IPS-NIHi11 (cell line): Measurements from ENCODE around the gene BCHE.
"Not testable (repeated sequence)": the region's sequence is repeated elsewhere in the genome, so short reads cannot be mapped to it uniquely, and the experiment has no call there.

Source experiments
- DNase-seq: peaks from one replicate; pipeline ENCODE4 v3.0.0; 2012; ENCODE audit warnings: mixed read lengths, low spot score

The BCHE gene

DNA sequence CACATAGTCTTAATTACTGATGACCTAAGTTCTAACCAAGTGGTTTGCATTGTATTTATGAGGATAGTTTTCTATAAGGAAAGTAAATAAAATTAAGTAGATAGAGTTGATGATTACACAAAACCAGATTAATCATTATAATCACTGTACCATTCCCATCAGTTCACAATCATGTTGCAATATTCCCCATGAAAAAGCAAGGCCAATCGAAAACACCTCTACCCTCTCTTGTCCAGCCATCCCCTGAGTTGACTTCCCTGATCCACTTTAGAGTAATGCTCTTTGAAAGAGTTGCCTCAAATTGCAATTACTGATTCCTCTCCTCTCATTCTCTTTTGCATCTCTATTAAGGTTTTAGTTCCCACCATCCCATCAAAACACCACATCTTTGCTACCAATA is 21.0 kb downstream of the BCHE start:
- DNase-seq = no peak

DNA sequence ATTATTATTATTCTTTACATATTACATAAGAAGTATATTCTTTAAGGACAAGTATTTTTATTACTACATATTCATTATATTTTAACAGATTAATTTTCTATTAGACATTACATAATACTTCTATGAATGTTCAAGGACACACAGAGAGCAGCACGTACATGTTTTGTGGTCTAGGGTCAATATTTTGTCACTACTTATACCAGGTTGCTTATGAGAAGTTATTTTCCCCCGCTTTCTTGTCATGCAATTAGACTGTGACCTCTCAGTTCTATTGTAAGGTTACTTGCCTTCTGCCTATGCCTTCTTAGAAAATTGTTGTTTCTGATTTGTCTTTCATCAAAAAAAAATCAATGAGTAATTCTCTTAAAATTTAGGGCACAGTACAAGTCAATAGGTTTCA is 21.5 kb downstream of the BCHE start:
- no peak for DNase-seq

- DNase-seq = no peak
Measured at GRCh38 chr3:165814380-165814779, 22.8 kb downstream of the BCHE start.

DNA sequence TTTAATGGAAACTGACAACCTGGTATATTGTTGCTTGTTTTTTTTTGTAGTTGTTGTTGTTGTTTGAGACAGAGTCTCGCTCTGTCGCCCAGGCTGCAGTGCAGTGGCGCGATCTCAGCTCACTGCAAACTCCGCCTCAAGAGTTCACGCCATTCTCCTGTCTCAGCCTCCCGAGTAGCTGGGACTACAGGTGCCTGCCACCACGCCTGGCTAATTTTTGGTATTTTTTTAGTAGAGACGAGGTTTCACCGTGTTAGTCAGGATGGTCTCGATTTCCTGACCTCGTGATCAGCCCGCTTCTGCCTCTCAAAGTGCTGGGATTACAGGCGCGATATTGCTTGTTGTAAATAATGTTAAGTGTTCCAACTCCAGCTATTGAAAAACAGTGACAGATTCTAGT is 29.3 kb downstream of the BCHE start:
- not testable (repeated sequence) for DNase-seq

- no peak for DNase-seq
Measured at GRCh38 chr3:165805946-165806561, 31.2 kb downstream of the BCHE start.

DNA sequence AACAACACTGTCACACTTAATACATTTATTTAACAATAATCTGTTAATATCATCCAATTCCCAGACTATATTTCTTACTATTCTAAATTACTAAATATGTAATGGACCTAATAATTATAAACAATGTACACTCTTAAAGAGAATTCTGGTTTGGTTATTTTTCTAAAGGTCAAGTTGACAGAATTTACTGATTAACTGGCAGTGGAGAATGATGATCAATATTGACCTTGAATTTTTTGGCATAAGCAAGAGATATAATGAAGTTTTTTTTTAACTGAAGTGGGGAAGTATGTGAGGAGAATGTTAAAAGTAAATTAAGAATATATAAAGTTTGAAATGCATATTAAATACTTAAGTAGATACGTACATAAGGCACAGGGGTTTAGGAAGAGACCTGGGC is 33.8 kb downstream of the BCHE start:
- no peak for DNase-seq

DNA sequence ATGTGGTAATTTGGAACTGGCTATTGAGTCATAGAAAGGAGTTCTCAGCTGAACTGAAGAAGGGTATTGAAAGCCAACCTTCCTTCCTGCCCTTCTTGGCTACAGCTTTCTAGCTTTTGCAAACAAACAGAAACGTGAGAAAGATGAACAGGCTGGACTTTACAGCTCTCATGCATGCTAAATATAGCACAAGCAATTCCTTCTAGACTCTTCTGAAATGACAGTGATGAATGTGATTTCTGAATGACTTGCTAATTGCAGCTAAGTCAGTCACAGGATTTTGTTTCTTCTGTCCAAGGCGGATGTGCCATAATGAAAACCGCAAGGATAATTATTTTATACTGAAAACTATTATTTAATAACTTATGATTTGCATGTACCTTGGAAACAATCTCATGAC is 36.3 kb downstream of the BCHE start:
- no peak for DNase-seq

DNA sequence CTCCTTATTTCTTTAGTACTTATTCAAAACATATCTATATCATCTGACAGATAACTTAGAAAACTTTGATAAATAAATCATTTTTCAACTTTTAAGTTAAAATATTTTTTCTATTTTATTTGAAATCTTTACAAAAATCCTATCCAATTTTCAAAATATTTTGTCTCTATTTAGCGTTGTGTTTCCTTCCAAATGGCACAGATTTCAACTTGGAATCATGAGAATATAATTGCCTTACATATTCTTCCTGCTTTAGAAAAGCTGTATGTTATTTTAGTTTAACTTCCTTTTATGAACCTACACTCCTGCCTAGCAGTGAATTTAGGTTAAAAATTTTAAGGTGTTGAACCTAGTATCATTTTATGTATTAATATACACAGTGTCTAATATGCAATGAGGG is 38.2 kb downstream of the BCHE start:
- DNase-seq = no peak

- DNase-seq = no peak
Measured at GRCh38 chr3:165797551-165797950, 39.7 kb downstream of the BCHE start.

DNA sequence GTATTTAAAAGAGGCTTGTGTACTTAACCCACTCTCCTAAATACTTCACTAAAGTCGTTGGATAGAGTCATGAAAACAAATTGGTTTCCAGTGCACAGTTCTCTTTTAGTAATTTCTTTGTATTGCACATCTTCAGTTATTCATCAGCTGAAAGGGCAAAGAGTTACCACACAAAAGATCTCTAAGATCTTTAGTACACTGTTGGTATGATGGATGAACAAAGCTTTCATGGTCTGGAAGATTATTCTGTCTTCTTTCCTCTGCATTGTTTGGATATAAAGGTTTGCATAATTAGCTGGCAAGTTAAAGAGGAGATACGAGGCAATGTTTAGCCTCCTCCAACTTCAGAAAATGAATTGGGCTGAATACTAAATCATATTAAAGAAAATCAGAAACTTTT is 40.5 kb downstream of the BCHE start:
- DNase-seq = no peak

- DNase-seq = no peak
Measured at GRCh38 chr3:165788531-165788930, 48.7 kb downstream of the BCHE start.

DNA sequence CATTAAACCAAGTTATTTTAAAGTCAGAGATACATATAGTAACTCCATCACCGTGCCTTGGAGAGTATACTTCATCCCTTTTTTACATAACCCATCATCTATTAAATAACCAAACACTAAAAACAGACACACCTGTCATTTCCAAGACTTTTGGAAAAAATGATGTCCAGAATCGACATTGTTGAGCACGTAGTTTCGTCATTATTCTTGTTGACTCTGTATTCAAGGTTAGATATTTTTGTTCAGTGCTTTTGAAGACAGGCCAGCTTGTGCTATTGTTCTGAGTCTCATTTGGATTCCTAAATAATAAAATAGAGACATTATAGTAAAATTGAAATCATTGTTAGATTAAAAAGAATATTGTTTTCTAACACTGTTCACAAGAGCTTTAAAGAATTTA is 51.2 kb downstream of the BCHE start:
- no peak for DNase-seq

GRCh38 chr3:165784337-165784736 is 52.9 kb downstream of the BCHE start:
- no peak for DNase-seq

- no peak for DNase-seq
Measured at GRCh38 chr3:165783383-165783782, 53.8 kb downstream of the BCHE start.

- no peak for DNase-seq
Measured at GRCh38 chr3:165778891-165779290, 58.3 kb downstream of the BCHE start.

DNA sequence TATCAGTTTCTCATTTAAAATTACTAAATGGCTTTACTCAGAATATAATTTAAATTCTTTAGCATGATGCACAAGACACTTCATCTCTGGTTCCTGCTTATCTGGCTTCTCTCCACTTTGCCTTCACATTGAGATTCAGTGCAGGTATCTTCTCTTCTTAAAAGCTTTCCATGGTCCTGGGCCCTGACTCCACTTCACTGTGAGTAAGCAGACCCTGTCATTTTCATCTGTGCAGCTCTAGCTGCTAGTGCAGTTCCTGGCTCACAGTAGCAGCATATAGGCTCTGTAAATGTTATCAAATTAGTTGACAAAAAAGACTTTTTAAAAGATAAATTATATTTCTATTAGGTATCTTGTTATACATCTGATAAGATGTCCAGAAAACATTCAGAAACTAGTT is 58.8 kb downstream of the BCHE start:
- no peak for DNase-seq

DNA sequence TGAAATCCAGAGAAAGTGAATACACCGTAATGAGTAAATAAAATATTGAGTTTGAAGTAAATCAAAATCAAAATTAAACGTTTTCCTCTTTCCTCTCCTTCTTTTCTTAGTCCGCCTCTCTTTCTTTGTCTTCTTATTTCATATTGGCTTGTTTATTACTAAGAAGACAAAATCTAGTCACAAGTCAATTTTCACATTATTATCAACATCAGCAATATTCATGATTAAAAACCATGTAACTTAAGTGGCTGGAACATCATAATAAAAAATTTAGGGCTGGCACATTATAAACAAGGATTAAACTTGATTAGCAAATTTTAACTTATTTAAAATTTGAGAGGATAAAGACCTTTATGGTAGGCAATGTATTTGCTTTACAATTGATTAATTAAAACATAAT is 61.4 kb downstream of the BCHE start:
- no peak for DNase-seq

- DNase-seq = no peak
Measured at GRCh38 chr3:165770781-165771180, 66.4 kb downstream of the BCHE start.

DNA sequence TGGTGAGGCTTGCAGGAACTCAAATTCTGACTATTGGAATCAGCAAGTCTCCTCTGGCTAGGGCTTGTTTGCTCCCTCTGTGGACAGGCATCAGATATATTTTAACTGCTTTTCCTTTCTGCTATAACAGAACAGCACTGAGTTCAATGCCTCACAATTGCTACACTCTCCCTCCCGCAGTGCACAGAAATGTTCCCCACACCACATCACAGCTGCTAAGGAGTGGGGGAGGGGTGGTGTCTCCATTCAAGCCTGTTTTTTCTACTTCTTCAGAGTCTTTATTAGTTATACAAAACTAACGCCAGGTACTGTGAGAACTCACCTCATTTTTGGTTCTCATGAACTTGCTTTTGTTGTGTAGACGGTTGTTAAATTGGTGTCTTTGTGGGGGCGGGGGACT is 68.5 kb downstream of the BCHE start:
- DNase-seq = no peak

DNA sequence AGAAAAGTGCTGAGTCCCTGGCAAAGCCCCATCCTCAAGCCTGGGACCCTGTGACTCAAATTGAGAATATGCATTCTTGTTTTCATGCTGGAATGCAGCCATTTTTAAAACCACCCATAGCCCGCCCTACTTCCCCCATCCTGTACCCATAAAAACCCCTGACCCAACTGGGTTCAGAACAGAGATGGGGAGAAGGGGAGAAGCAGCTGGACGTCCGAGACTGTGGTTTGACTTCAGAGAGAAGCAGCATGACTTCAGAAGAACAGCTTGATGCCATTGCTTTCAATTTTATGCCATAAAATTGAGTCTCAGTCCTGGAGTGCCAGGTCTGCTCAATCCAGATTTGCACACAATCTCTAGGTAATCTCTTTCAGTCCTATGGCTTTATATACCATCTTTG is 78.2 kb downstream of the BCHE start:
- DNase-seq = no peak

DNA sequence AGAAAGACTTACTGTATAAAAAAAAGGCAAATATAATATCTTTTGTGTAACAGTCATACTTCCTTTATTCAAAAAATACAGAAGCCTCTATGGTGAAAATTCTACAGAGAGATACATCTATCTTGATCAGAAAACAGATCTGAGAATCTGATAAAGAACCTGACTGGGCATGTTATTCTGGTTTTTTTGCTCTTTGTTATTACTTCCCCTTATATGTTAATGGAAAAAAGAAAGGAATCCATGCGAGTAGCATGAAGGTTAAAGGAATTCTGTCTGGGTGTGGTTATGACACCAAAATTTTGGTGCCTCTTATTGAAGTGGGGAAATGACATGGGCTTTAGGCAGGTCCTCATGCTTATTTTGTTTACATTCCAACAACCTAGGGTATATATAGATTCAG is 81.7 kb downstream of the BCHE start:
- DNase-seq = no peak

DNA sequence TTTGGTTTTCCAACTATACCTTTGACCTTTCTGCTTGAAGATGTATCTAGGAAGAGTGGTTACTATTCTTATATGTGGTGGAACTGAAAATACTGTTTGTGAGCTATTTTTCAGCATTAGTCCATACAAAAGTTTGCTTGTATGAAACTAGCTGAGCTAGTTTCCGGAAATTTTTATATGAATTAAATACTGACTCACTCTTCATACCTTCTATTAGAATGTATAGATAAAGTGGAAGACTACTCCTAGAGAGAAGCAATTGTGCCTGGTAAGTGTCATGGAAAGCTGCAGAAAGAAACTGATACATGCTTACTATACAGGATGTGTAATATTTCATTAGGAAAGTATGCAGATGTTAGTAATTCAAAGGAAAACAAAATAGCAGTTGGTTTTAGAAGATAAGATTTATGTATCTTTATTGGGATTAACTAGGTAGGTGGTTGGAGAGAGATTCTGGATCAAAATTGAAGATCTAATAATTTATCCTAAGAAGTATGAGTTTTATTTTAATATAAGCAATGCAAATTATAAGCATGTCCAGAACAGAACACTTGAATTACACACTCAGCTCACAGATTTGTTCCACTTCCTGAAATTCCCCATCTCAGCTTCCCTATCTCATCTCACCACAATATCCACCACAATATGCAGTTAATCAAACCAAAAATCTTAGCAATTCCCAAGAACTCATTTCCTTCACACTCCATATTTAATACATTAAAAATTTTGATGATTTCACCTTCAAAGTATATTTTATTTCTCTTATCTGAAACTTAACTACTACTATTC is 82.8 kb downstream of the BCHE start:
- DNase-seq = no peak

DNA sequence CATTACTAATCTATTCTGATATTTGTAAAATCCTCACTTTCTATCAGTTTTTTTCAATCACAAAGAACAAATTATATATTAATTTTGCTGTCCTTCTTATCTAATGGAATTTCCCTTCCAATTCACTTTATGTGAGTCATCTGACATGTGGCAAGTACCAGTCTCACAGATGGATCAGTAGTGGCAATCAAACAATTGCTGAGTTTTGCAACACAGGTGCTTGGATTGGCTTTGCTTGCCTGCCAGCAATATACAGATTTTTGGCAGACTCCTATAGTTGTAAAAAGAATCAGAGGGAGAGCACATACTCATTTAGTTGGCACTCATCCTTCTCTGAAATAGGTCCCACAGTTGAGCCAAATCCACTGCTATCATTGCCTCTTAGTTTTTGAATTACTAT is 83.7 kb downstream of the BCHE start:
- DNase-seq = no peak

- DNase-seq = no peak
Measured at GRCh38 chr3:165751637-165752036, 85.6 kb downstream of the BCHE start.
